GM19193 (cell line): Measurements from ENCODE around the gene LIPT1.

ENCODE experiments used
- POLR2A ChIP-seq: IDR thresholded peaks from 4 replicates; pipeline ENCODE4 v1.6.1; 2011; ENCODE audit not compliant: insufficient read depth, insufficient read length; ENCODE audit errors: extremely low read depth

The LIPT1 gene

DNA sequence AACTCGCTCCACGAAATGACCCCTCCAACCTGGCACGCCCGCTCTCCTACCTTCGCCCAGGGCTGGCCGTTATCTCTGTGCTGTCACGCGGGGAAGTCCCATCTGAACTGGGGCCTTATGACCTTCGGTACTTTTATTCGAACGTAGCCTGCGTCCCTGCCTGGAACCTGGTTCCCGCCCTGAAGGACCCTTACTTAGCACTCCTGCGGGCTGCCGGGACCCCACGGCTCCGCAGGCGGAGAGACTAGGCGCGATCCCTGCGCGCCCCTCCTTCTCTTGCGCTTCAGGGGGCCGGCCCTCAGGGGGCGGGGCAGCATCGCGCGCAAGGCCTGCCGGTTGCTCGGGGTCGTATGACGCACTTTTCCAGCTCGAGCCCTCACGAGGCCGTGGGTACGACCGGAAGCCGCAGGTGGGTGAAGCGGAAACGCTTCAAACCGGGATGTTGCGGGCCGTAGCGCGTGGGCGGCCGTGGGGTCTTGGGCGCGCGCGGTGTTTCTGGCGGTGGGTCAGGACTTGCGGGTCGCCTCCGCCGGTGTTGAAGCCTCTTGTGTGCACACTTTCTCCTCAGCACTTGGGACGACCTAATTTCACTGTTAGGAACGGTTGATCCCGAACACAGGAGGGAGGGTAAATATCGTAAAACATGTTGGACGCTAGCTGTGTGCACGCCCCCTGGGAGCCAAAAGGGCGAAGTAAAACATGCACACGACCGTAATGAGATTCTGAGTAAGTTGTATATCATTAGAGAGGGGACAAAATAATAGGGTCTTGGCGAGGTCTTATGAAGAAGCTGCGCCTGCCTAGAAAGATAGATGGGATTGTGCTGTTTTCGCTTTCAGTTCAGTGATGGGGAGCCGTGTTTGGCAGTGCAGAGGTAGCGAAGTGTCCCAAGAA lies at the start of gene LIPT1, which contains the start of gene TSGA10:
LIPT1 (plus strand) TSS at position 325 of the 894 bp plus-strand sequence. CDS start 6,991 bp downstream, outside the sequence.
TSGA10 (minus strand) TSS at position 300 of the 894 bp plus-strand sequence. CDS start 45,503 bp downstream, outside the sequence.
- TF ChIP-seq POLR2A, result peak; percentile 90

DNA sequence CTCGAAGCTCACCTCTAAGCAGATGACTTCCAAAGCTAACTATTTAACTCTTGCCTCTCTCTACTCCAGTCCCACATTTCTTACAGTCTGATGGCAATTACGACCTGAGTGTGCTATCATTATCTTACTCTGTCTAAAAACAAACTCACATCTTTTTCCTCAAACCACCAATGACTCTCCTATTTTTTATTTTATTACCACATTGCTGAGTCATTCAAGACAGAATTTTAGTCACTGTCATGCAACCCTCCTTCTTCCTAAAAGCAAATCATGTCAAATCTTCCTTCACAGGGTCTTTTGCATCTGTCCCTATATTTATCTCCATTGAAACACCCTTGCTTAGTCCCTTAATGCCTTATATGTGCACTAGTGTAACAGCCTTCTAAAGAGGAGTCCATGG lies 47.9 kb upstream of the LIPT1 start:
- no peak for TF ChIP-seq POLR2A

DNA sequence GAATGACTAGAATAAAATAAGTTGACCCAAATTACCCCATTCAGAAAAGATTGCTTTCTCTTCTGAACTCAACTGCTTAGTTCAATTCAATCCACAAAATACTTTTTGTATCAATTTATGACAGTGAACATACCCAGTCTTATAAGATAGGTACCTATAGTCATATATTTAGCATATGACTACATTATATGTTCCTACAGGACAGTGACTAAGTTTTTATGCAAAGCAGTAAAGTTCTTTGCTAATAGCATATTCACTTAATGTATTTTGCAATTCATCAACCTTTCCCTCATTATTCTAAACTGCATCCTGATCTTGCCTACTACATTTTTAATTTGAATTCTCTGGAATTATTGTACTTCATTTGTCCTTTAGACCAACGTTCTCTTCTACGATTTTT lies 43.5 kb upstream of the LIPT1 start:
- no peak for TF ChIP-seq POLR2A

DNA sequence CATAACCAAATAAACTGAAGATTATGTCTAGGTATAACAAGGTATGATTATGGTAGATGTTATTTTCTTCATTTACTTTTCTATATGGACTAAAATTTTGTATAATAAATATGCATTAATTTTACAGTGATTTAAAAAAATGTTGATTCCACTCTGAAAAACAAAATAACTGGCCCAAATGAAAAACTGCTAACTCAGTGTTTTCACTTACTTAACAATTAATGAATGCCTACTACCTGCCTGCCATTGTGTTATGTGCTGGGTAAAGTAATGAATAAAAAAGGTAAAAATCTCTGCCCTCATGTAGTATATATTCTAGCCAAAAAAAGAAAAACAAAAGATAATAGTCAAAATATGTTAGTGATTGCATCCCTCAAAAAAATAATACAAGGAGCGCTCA lies 42.8 kb upstream of the LIPT1 start:
- TF ChIP-seq POLR2A, result no peak

DNA sequence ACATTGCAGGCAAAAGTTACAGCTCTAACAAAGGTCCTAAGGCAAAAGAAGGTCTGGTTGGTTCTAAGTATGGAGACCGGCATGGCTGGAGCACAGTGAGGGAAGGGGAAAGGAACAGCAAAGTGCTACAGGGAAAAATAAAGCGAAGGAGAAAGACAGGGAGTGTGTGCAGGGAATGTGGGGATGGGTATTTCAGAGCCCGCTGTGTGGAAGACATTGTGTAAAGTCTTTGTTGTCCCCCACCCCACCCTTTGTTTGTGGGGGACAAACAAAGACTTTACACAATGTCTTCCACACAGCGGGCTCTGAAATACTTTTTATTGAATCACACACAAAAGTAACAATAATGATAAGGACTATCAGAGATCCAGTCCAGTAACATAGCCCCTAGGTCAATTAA lies 42.1 kb upstream of the LIPT1 start:
- TF ChIP-seq POLR2A, result no peak

DNA sequence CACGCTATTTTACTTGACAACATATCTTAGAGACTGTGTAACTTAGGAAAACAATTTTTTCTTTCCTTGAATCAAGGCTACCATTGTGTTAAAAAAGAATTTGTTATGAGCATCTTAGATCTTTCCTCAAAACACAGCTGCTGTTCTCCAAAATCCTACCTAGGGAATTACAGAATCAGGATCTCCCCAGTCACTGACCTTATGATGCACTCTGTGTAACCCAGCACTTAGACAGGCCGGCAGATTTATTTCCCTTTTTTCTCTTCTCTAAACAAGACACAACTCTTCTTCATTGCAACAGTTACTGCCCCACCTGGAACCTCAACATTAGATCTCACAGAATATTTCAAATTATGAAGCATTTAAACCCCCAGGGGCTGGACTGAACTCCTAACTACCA lies 26.8 kb upstream of the LIPT1 start:
- TF ChIP-seq POLR2A, result no peak

DNA sequence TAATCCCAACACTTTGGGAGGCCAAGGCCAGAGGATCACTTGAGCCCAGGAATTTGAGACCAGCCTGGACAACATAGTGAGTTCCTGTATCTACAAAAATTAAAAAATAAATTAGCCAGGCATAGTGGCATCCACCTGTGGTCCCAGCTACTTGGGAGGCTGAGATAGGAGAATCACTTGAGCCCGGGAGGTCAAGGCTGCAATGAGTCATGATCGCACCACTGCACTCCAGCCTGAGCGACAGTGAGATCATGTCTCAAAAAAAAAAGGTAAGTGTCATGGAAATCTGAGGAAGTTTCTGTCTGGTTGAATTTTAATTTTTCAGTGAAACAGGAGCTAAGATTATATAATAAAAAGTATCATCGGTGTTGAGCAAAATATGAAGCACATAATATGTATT lies 15.8 kb upstream of the LIPT1 start:
- no peak for TF ChIP-seq POLR2A

DNA sequence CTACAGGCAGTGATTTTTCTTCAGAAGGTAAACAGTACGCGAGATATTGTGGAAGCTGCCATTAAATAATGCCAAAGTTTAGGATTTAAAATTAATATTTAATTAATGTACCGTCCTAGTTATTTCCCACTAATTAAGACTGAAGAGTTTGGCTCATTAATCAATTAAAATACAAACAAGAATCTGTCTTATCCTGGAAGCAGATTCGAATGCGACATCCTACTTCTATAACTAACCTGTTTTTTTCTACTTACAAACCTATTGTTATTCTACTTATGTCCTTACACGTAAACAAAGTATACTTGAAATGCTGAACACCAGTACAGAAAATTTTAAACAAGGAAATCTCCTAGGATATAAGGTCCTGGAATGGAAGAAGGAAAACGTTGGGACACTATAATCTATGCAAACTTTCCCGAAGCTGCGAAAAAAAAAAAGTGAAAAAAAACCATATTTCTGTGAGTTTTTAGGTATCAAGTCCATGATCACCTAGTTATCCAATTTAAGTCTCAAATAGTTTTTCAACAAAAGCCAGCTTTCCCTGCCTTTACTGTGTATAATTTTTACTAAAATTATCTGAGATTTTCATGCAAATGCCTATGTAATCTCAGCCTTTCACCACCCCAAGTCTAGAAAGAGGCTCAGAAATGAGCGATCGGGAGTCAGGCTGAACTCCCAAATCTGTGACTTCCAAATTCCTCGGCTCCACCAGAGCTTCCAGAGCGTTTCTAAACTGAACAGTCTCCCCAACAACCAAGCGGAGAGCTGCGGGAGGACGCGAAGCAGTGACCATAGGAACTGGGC lies 14.5 kb upstream of the LIPT1 start:
- no peak for TF ChIP-seq POLR2A

DNA sequence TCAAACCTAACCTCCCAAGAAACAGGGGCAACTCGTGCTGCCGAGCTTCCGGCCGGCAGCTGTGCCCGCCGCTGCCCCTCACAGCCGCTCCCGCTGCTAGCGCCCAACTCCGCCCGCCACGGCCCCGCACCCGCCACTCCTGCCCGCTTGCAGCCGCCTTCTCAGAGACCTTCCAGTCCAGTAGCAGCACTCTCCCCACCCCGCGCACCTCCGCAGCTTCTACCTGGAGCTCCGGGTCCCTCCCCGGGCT lies 14.0 kb upstream of the LIPT1 start:
- TF ChIP-seq POLR2A, result no peak

DNA sequence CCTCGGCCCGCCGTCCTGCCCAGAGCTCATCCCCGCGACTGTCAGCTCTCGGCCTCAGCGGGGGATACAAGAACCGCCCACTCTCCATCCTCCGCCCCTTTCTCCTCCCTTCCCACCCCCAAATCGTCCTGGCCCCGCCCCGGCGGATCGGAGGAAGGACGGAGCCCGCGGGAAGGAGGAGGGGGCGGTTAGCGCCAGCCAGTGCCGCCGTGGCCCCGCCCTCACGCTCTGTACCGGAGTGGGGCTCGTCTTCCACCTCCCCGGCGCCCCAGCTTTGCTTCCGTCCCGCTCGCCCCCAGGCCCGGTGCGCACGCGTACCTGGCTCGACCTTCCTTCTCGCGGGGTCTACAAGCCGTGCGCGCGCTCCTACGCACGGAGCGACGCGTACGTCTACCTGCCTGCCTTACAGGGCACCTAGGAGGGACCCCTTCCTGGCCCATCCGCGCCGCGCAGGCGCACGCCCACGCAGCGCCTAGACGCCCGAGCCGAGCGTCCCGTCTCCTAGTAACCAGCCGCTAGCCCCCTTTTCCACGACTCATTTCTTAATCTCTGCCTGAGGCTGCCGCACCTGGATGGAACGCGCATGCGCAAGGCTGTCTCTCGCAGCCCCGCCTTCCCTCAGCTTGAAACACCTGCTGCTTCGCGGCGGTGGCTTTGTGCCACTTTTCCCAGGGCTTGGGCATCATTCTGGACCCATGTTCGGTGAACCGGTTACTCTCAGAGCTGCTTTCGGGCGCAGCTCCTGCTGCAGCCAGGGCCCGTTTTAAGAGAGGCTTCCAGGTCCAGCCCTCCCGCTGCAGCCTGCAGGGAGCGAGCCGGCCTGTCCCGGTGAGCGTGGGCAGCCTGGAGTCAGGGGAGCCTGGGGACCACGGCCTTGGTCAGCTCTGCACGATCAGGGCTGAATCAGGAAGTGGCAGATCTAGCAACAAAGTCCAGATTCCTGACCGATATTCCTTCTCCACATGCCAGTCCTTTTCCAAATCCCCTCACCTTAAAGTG lies 13.4 kb upstream of the LIPT1 start, which contains the start of gene C2orf15:
C2orf15 (plus strand) TSS at position 598 of the 999 bp plus-strand sequence. CDS start 8,852 bp downstream, outside the sequence.
- TF ChIP-seq POLR2A, result peak; percentile 87

DNA sequence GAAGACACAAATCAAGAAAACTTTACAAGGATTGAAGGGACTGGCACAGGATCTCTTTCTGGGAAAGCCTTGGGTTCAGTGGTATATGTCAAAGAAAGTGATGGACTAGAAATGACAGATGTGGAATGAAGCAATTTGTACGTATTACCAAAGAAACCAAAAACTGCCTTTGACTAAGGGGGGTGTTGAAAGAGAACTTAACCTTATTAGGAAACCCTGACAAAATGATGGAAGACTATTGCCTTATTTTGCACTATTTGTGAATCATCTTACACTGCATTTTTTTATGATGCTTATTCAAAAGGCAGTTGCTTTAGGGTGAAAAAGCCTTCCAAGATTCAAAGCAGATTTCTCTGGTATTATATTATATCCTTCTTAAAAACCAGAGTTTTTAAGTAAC lies 4.1 kb upstream of the LIPT1 start:
- TF ChIP-seq POLR2A, result no peak

DNA sequence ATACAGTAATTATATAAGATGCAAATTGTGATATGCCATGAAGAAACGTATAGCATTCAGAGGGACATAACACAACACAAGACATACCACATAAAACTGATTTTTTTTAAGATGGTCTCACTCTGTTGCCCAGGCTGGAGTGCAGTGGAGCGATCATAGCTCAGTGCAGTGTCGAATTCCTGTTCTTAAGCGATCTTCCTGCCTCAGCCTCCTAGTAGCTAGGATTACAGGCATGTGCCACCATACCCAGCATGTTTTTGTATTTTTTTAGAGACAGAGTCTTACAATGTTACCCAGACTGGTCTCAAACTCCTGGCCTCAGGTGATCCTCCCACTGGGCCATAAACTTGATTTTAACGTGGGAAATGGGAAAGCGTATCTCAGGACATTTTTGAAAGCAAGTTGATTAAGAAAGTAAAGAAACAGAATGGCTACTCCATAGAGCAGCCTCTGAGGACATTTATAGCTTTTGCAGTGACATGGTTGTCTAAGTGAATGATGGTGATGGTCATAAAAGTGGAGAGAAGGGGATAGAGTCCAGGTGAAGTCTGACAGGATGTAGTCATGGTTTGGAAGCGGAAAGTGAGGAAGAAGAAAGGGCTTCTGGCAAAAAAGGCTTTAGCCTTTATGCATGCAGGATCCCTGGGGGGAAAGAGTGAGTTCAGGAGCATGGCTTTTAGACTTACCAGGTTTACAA lies 2.4 kb upstream of the LIPT1 start:
- no peak for TF ChIP-seq POLR2A

DNA sequence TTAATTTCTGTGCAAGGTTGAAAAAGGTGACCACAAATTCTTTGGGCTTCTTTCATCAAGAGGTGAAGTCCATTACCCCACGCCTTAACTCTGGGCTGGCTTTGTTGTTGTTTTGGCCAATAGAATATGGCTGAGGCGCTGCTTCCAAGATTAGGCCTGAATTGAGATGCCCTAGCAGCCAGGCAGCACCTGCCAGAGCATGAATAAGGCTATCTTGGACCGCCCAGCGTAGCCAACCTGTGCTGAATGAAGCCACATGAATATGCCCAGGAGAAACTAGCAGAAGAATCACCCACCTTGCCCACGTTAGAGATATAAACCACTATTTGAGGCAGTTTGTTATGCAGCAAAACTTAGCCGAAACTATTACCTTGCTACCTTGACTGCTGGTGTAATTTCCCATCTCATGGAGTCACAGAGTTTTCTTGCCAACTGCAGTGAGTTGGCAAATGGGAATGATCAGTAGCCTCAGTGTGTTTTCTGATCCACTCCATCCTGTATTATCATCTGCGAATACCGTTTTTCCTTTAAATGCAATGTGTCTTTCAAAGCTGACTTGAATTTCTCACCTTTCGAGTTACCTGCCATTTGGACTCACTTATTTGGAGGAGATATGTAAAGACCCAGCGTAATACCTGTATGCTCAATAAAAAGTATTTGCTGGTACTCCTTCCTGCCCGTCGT lies 704 bp upstream of the LIPT1 start:
- no peak for TF ChIP-seq POLR2A
